Dedifferentiated amniotic fluid mesenchymal stem cell (primary cell): Measurements from ENCODE around the gene INPP5D.
"Not testable (repeated sequence)": the region's sequence is repeated elsewhere in the genome, so short reads cannot be mapped to it uniquely, and the experiment has no call there.

ENCODE experiments used
- DNase-seq: peaks from one replicate; pipeline ENCODE4 v3.0.0-alpha.2; 2016; ENCODE audit errors: extremely low spot score

INPP5D gene

DNA sequence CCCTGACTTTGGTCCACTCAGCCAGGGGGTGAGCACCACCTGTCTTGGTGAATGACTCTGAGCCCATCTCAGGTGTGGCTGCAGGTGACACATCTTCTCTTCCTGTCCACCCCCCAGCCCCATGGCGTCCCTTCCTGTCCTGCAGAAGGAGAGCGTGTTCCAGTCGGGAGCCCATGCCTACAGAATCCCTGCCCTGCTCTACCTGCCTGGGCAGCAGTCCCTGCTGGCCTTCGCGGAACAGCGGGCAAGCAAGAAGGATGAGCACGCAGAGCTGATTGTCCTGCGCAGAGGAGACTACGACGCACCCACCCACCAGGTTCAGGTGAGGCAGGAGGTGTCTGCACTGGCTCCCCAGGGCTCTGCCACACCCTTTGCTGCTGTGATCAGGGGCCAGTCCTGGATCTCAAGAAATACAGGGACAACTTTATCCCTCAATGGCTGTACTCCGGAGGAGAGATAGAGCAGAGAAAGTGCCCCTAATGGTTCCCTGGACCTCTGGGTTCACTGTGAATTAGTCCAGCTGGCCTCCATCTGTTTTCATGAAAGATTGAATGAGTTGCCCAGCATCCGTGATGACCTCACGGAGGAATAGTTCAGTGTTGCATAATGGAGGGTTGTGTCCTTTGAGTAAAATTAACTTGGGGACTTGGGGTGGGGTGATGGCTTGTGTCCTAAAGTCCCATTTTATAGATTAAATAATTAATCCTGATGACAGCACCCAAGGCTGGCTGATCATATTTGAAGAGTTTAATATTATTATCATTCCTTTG is 27.4 kb upstream of the INPP5D start, which contains the start of gene NEU2:
TSS of gene NEU2 (plus strand) at position 122 of the 770 bp plus-strand sequence. CDS start at position 122, 0 bp downstream.
- no peak for DNase-seq

DNA sequence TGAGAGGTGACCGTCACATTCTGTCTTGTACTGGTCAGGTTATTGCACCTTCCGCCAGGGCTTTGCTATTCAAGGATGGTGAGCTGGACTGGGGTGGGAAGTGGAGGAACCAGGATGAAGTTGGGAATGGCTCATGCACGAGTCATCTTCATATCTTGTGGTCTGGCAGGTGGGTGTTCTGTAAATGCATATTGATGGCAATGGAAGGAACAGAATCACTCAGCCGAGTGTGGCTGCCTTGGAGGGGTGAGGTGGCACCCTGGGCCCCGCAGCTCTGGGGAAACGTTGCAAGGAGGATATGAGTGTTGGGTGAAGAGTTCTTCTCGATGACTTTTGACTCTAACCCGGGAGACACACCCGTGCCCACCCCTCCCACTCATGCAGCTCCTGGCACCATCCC is 26.5 kb upstream of the INPP5D start:
- no peak for DNase-seq

DNA sequence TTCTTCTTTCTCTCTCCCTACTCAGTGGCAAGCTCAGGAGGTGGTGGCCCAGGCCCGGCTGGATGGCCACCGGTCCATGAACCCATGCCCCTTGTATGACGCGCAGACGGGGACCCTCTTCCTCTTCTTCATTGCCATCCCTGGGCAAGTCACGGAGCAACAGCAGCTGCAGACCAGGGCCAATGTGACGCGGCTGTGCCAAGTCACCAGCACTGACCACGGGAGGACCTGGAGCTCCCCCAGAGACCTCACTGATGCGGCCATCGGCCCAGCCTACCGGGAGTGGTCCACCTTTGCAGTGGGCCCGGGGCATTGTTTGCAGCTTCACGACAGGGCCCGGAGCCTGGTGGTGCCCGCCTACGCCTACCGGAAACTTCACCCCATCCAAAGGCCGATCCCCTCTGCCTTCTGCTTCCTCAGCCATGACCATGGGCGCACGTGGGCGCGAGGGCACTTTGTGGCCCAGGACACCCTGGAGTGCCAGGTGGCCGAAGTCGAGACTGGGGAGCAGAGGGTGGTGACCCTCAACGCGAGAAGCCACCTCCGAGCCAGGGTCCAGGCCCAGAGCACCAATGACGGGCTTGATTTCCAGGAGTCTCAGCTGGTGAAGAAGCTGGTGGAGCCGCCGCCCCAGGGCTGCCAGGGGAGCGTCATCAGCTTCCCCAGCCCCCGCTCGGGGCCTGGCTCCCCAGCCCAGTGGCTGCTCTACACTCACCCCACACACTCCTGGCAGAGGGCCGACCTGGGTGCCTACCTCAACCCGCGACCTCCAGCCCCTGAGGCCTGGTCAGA is 25.9 kb upstream of the INPP5D start:
- no peak for DNase-seq

DNA sequence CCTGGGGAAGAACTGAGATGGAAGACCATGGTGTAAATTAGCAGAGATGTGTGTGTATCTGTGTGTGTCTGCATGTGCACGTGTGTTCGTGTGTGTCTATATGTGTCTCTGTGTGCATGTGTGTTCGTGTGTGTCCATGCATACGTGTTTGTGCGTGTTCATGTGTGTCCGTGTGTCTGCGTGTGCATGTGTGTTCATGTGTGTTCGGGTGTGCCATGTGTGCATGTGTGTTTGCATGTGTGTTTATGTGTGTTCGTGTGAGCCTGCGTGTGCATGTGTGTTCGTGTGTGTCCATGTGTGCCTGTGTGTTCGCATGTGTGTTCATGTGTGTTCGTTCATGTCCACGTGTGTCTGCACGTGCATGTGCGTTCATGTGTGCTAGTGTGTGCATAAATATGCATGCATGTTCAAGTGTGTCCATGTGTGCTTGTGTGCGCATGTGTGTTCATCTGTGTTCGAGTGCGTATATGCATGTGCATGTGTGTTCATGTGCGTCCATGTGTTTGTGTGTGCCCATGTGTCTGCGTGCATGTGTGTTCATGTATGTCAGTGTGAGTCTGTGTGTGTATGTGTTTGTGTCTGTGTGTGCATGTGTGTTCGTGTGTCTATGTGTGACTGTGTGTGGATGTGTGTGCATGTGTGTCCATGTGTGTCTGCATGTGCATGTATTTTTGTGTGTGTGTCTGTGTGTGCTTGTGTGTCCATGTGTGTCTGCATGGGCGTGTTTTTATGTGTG is 24.5 kb upstream of the INPP5D start:
- no peak for DNase-seq

DNA sequence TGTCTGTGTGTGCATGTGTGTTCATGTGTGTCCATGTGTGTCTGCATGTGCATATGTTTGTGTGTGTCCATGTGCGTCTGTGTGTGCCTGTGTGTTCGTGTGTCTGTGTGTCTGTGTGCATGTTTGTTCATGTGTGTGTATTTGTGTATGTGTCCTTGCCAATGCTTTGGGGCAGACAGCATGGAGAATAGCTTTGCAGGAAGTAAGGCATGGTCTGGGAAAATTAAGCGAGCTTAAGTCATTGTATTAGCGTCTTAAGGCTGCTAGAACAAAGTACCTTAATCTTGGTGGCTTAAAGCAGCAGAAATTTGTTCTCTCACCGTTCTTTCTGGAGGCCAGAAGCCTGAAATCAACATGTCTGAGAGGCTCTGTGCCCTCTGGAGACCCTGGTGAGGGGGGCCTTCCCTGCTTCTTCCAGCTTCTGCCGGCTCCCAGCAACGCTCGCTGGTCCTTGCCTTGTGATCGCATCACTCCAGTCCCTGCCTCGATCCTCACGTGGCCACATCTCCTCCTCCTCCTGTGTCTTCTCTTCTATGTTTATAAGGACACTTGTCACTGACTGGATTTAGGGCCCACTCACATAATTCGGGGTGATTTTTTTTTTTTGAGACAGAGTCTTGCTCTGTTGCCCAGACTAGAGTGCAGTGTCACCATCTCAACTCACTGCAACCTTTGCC is 23.8 kb upstream of the INPP5D start:
- no peak for DNase-seq

DNA sequence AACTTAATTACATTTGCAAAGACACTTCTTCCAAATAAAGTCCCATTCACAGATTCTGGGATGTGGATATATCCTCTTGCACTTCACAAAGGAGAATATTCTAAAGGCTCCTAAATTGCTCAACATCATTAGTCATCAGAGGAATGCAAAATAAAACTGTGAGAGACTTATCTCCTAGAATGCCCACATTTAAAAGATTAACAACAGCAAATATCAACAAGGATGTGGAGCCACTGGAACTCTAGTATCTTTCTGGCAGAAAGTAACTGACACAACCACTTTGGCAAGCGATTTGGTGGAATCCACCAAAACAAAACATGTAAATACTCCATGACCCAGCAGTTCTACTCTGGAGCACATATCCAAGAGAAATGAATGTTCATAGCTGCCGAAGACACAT is 23.1 kb upstream of the INPP5D start:
- DNase-seq = no peak

DNA sequence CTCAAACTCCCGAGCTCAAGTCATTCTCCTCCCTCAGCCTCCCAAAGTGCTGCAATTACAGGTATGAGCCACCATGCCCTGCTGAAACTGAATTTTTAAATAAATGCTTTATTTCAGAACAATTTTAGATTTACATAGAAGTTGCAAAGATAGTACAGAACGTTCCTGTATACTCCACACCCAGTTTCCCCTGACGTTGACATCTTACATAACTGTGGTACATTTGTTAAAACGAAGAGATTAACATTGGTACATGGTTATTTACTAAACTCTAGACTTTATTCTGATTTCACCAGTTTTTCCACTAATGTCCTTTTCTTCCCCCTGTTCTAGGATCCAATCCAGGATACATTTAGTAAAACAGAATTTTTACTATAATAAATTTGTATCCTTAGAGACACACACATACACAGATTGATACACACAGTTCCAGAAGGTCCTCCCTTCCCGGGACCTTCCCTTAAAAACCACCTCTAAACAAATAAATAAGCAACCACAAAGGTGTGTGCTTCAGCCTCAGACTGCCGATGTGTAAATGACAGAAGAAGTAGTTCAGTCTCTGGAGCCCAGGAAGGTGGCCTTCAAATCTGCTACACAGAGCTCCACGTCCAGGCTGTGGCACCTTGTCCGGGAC is 20.8 kb upstream of the INPP5D start:
- DNase-seq = no peak

DNA sequence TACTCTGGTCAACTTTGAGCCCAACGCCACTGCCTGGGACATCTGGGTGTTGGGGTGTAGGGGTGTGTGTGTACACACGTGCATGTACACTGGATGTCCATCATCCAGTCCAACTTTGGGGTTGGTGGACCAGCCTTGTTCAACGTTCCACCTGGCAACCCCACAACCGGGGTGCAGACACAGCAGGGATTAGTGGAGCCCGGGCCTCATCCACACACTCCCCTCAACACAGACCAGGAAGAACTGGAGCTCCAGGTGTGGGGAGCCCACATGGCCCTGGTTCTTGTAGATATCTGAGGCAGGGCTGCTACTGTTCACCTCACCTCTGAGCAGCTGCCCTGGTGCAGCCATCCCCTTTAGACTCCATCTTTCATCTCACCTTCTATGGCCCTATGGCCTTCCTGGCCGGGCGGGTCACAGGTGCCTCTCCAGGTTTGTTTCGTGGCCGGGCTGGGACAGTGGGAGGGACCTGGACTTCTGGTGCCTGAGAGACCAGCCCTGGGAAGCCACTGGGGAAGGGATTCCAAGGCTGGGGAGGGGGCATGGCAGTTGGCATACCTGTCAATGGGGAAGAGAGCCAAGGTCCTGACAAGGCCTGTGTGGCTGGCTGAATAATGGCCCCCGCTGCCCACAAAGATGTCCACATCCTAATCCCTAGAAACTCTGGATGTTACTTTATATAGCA is 20.2 kb upstream of the INPP5D start:
- no peak for DNase-seq

DNA sequence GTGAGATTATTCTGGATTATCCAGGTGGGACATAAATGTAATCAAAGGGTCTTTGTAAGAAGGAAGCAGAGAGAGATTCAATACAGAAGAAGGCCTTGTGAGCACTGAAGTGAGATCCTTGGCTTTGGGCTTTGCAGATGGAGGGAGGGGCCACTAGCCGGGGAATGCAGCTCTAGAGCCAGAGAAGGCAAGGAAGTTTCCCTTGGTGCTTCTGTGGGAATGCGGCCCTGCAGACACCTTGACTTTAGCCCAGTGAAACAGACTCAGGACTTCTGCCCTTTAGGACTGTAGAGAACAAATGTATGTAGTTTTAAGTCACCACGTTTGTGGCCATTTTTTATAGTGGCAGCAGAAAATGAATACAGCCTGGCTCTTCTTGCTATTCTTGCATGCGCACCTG is 19.6 kb upstream of the INPP5D start:
- no peak for DNase-seq

DNA sequence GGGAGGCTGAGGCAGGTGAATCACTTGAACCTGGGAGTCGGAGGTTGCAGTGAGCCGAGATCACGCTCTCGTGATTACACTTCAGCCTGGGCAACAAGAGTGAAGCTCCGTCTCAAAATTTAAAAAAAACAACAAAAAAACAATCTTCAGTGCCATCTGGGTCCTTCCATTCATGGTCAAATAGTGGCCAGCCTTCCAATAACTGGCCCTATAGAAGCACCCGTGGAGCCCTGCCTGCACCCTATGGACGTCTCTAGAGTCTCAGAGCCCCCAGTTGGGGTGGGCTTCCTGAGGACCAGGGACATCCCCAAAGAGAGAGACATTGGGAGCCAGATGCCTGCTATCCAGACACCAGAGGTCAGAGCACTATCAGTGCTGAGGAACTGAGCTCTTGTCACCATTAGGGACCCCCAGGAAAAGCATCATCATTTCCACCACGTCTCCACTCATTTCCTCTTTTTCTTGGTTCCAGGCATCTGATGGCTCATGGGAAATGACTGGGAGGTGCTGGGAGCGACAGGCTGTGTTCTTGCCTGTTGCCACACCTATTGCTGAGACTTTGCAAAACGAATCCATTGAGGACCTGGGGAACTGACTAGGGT is 18.3 kb upstream of the INPP5D start:
- DNase-seq = no peak

DNA sequence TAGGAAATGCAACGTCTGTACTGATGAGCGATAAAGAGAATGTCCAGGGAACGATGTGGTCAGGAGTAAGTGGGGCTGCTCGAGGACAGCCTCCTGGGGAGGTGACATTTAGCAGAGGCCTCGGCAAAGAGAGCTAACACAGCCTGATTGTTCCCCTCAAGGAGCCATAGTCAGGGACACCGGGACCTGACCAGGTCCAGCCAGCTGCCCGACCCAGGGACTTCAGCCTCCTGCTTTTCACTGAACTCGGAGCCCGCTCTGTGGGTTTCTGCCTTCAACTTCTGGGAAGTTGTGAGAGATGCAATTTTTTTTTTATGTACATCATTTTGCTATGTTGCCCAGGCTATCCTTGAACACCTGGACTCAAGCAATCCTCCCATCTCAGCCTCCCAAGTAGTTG is 17.6 kb upstream of the INPP5D start:
- no peak for DNase-seq

DNA sequence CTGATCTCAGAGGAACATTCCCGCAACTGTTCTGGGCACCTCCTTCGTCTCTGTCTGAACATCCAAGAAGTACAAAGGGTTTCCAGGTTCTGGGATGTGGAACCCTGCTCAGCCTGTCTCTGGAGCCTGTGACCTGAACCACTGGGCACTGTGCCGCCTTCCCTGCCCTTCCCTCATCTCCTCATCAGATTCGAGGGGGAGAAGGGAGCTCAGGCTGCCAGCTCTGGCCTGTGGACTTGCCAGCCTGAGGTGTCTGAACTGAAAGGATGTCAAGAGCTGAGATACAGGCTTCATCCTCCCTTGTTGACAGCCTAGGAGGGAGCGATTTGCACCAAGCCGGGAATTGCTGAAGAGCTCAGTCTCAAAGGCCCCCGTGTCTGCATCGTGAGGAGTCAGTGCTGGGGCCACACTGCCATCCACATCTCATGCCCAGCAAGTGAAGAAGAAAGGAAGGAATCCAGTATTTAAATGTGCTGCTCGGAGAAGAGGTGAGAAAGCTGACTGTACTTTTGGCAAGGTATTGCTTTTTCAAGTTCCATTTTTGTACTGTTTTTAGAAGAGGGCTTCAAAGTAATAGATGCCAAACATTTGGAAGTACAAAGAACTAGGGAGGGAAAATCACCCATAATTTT is 15.1 kb upstream of the INPP5D start:
- DNase-seq = no peak

DNA sequence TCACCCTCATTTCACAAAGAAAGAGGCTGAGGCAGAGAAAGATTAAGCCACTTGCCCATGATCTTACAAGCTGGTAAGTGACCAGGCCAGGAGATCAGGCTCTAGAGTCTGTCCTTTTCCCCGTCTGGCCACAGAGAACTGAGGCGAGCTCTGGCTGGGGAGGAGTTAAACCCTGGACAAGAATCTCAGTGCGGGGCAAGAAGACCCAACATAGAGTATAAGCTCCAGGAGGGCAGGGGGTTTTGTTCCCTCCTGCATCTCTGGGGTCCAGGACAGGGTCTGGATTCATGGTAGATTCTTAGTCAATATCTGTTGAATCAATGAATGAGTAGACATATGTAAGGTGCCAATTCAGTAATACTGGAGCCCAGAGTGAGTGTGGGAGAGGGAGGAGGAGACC is 12.9 kb upstream of the INPP5D start:
- DNase-seq = no peak

DNA sequence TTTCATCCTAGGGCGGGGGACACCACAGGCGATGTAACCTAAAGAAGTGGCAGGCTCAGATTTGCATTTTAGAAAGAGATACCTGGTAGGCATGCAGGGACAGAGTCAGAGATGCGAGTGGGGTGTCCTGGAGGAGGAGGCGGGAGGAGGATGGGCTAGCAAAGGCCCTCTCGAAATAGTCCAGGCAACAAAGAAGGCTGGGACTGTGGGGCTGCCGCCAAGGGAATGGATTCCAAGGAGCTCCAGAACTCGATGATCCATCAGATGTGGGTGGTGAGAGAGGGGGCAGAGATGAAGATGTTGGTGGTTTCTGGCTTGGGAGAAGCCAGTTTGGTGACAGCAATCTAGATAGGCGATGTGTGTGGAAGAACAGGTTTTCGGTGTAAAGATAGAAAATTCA is 12.5 kb upstream of the INPP5D start:
- DNase-seq = no peak

DNA sequence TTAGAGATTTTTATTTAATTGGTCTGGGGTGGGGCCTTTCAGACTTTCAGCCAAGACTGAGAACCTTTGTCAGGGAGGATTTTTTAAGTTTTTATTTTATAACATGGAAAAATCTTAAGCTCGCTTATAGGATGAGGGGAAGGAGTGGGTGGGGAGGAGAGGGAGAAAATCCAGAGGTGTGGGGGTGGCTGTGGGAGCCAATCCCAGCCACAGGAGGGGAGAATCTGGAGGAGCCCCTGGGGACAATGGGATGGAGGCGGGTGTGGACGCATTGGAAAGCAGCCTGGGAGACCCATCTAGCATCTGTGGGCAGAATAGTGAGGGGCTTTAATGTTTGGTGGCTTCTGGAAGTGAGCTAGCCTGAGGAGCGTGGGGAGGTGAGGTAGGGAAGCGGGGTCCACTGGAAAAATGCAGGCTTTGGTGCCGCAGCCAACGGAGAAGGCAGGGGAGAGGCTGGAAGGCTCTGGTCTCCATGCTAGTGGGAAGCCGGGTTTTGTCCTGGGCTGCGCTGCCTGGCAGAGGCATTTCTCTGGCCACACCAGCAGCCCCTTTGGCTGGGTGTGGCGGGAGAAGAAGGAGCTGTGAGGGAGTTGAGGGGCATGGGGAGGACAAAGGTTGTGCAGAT is 11.5 kb upstream of the INPP5D start:
- no peak for DNase-seq

DNA sequence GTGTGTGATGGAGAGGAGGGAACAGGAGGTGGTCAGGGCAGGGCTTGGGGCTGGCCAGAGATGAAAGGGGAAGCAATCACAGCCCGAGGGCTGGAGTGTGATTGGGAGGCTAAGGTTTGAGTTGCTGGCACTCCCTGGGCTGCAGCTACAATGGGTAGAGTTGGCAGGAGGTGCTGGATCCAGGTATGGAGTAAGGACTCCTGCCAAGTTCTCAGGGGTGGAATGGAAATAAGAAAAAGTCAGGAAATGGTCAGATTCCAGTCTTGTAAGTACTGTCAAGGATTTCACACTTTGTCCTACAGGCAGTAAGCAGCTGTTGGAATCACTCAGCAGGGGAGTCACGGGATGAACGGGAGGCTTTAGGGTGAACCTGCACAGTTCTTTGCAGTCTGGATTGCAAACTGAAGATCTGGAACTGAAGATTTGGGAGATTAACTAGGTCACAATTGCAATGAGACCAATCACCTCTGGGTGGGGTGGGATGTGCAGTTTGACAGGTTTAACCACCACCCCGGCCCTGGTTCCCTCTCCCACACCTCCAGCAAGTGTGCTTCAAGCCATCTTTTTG is 10.9 kb upstream of the INPP5D start:
- no peak for DNase-seq

DNA sequence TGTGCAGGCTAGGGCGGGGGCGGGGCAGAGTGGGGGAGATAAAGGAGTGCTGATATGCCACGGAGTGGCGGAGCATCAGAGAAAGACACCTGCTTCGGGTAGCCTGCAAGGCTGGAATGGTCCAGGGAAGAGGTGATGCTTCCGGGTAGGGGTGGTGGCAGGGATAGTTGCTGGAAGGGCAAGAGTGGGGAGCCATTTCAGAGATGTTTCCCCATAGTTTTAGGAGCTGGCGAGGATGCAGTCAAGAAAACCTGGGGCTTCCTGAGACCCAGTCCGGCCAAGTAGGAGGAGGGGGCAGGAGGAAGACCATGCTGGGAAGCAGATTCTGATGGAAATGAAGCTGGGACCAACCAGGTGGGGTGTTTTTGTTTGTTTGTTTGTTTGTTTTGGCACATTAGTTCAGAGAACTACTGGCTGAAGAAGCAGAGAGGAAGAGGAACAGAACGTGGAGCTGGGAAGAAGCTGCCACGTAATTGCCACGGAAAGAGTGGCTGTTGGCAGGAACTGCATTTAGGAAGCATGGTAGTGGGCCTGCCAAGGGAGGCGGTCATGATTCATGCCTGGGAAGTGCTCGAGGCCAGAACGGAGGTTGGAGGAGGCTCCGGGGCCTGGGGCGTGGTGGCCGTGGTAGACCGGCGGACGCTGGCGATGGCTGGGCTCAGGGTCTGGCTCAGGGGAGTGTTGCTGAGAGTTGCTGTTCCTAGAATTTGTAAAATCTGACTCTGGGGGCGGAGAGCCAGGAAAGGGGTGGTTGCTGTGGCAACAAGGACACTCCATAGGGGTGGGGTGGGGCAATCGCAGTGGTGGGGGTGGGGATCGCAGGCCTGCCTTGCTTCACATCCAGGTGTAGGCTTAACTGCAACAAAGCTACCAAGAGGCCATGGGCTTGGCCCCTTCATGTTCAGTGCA is 8.6 kb upstream of the INPP5D start:
- DNase-seq = no peak

DNA sequence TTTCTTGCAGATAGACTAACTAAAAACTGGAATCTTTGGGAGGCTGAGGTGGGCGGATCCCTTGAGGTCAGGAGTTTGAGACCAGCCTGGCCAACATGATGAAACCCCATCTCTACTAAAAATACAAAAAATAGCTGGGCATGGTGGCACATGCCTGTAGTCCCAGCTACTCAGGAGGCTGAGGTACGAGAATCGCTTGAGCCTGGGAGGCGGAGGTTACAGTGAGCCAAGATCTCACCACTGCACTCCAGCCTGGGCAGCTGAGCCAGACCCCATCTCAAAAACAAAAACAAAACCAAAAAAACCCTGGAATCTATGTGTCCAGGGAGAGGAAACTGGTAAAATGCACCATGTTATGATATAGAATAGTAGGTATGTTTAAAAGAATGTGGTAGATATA is 7.6 kb upstream of the INPP5D start:
- DNase-seq = not testable (repeated sequence)
